Measurements from ENCODE around the gene DHRS12.

Gene DHRS12

GRCh38 chr13:51767100-51767499 is 36.9 kb downstream of the DHRS12 start:
- peaks cover 9% of the 10 kb centered on the region; the same call in 1 of the 2 replicates for H3K4me1 ChIP-seq (ENCODE audit: insufficient read depth, low read length)
- H3K9ac ChIP-seq (ENCODE audit: low read depth, low read length) = no peak overlapping the region
- no peaks in the 10 kb centered on the region for H3K27me3 ChIP-seq (ENCODE audit: insufficient read depth, low read length)
- H3K36me3 ChIP-seq (ENCODE audit: insufficient read depth, low read length) = peaks cover 25% of the 10 kb centered on the region
- no peak overlapping the region for H3K4me3 ChIP-seq (ENCODE audit: low read length)
- WGBS = 89% methylated on average over 8 of the region's 8 CpGs
- no peaks in the 10 kb centered on the region for H3K9me3 ChIP-seq (ENCODE audit: insufficient read depth, low read depth, low read length)
- no peak overlapping the region for H3K27ac ChIP-seq (ENCODE audit: low read depth, low read length)

- 92% methylated on average over 4 of the region's 4 CpGs for WGBS
- Histone ChIP-seq H3K4me3 (ENCODE audit: low read length) (no peak overlapping the region), H3K27me3 (ENCODE audit: insufficient read depth, low read length) (no peaks in the 10 kb centered on the region), H3K36me3 (ENCODE audit: insufficient read depth, low read length) (peaks cover 42% of the 10 kb centered on the region), H3K9me3 (ENCODE audit: insufficient read depth, low read depth, low read length) (no peaks in the 10 kb centered on the region), H3K4me1 (ENCODE audit: insufficient read depth, low read length) (peaks cover 7% of the 10 kb centered on the region; the same call in 1 of the 2 replicates), H3K27ac (ENCODE audit: low read depth, low read length) (no peak overlapping the region), H3K9ac (ENCODE audit: low read depth, low read length) (no peak overlapping the region)
These were observed 38.8 kb downstream of the DHRS12 start for GRCh38 chr13:51765142-51765515.

GRCh38 chr13:51764184-51765141 is 39.5 kb downstream of the DHRS12 start:
- Histone ChIP-seq H3K9ac (ENCODE audit: low read depth, low read length) (no peak overlapping the region), H3K27me3 (ENCODE audit: insufficient read depth, low read length) (no peaks in the 10 kb centered on the region), H3K27ac (ENCODE audit: low read depth, low read length) (no peak overlapping the region), H3K4me1 (ENCODE audit: insufficient read depth, low read length) (peaks cover 7% of the 10 kb centered on the region; the same call in 1 of the 2 replicates), H3K4me3 (ENCODE audit: low read length) (no peak overlapping the region), H3K36me3 (ENCODE audit: insufficient read depth, low read length) (peaks cover 48% of the 10 kb centered on the region), H3K9me3 (ENCODE audit: insufficient read depth, low read depth, low read length) (no peaks in the 10 kb centered on the region)
- 90% methylated on average over 12 of the region's 12 CpGs for WGBS

- Histone ChIP-seq H3K4me1 (ENCODE audit: insufficient read depth, low read length) (peaks cover 5% of the 10 kb centered on the region; the same call in 1 of the 2 replicates), H3K4me3 (ENCODE audit: low read length) (no peak overlapping the region), H3K27me3 (ENCODE audit: insufficient read depth, low read length) (no peaks in the 10 kb centered on the region), H3K9ac (ENCODE audit: low read depth, low read length) (no peak overlapping the region), H3K27ac (ENCODE audit: low read depth, low read length) (no peak overlapping the region), H3K9me3 (ENCODE audit: insufficient read depth, low read depth, low read length) (no peaks in the 10 kb centered on the region), H3K36me3 (ENCODE audit: insufficient read depth, low read length) (peaks cover 58% of the 10 kb centered on the region)
- 95% methylated on average over 2 of the region's 2 CpGs for WGBS
These were observed 40.5 kb downstream of the DHRS12 start for GRCh38 chr13:51763486-51763885.

- H3K27ac ChIP-seq (ENCODE audit: low read depth, low read length) = no peak overlapping the region
- peaks cover 73% of the 10 kb centered on the region for H3K36me3 ChIP-seq (ENCODE audit: insufficient read depth, low read length)
- no peak overlapping the region for H3K4me3 ChIP-seq (ENCODE audit: low read length)
- no peaks in the 10 kb centered on the region for H3K27me3 ChIP-seq (ENCODE audit: insufficient read depth, low read length)
- no peaks in the 10 kb centered on the region for H3K9me3 ChIP-seq (ENCODE audit: insufficient read depth, low read depth, low read length)
- WGBS = 96% methylated on average over 16 of the region's 16 CpGs
- no peaks in the 10 kb centered on the region for H3K4me1 ChIP-seq (ENCODE audit: insufficient read depth, low read length)
- no peak overlapping the region for H3K9ac ChIP-seq (ENCODE audit: low read depth, low read length)
These were observed 42.2 kb downstream of the DHRS12 start for GRCh38 chr13:51761643-51762350.

GRCh38 chr13:51760592-51760991 is 43.4 kb downstream of the DHRS12 start:
- WGBS = 94% methylated on average over 12 of the region's 12 CpGs
- no peaks in the 10 kb centered on the region for H3K4me1 ChIP-seq (ENCODE audit: insufficient read depth, low read length)
- H3K9me3 ChIP-seq (ENCODE audit: insufficient read depth, low read depth, low read length) = no peaks in the 10 kb centered on the region
- no peaks in the 10 kb centered on the region for H3K27me3 ChIP-seq (ENCODE audit: insufficient read depth, low read length)
- H3K4me3 ChIP-seq (ENCODE audit: low read length) = no peak overlapping the region
- H3K9ac ChIP-seq (ENCODE audit: low read depth, low read length) = no peak overlapping the region
- H3K27ac ChIP-seq (ENCODE audit: low read depth, low read length) = no peak overlapping the region
- H3K36me3 ChIP-seq (ENCODE audit: insufficient read depth, low read length) = peaks cover 74% of the 10 kb centered on the region

- Histone ChIP-seq H3K9ac (ENCODE audit: low read depth, low read length) (no peak overlapping the region), H3K36me3 (ENCODE audit: insufficient read depth, low read length) (peaks cover 82% of the 10 kb centered on the region), H3K4me3 (ENCODE audit: low read length) (no peak overlapping the region), H3K27ac (ENCODE audit: low read depth, low read length) (no peak overlapping the region), H3K27me3 (ENCODE audit: insufficient read depth, low read length) (no peaks in the 10 kb centered on the region), H3K9me3 (ENCODE audit: insufficient read depth, low read depth, low read length) (no peaks in the 10 kb centered on the region), H3K4me1 (ENCODE audit: insufficient read depth, low read length) (no peaks in the 10 kb centered on the region)
- 95% methylated on average over 5 of the region's 5 CpGs for WGBS
These were observed 44.7 kb downstream of the DHRS12 start for GRCh38 chr13:51759240-51759639.

- Histone ChIP-seq H3K4me1 (ENCODE audit: insufficient read depth, low read length) (no peaks in the 10 kb centered on the region), H3K4me3 (ENCODE audit: low read length) (no peak overlapping the region), H3K9ac (ENCODE audit: low read depth, low read length) (no peak overlapping the region), H3K9me3 (ENCODE audit: insufficient read depth, low read depth, low read length) (no peaks in the 10 kb centered on the region), H3K27ac (ENCODE audit: low read depth, low read length) (no peak overlapping the region), H3K36me3 (ENCODE audit: insufficient read depth, low read length) (peaks cover 85% of the 10 kb centered on the region), H3K27me3 (ENCODE audit: insufficient read depth, low read length) (no peaks in the 10 kb centered on the region)
- 89% methylated on average over 6 of the region's 6 CpGs for WGBS
These were observed 45.3 kb downstream of the DHRS12 start for GRCh38 chr13:51758691-51759090.

- Histone ChIP-seq H3K4me1 (ENCODE audit: insufficient read depth, low read length) (no peaks in the 10 kb centered on the region), H3K27me3 (ENCODE audit: insufficient read depth, low read length) (no peaks in the 10 kb centered on the region), H3K27ac (ENCODE audit: low read depth, low read length) (no peak overlapping the region), H3K36me3 (ENCODE audit: insufficient read depth, low read length) (peaks cover 97% of the 10 kb centered on the region), H3K9me3 (ENCODE audit: insufficient read depth, low read depth, low read length) (no peaks in the 10 kb centered on the region), H3K9ac (ENCODE audit: low read depth, low read length) (no peak overlapping the region), H3K4me3 (ENCODE audit: low read length) (no peak overlapping the region)
- WGBS = 95% methylated on average over 2 of the region's 2 CpGs
These were observed 47.3 kb downstream of the DHRS12 start for GRCh38 chr13:51756651-51757050.

- no peak overlapping the region for H3K4me3 ChIP-seq (ENCODE audit: low read length)
- H3K27me3 ChIP-seq (ENCODE audit: insufficient read depth, low read length) = no peaks in the 10 kb centered on the region
- no peak overlapping the region for H3K9ac ChIP-seq (ENCODE audit: low read depth, low read length)
- H3K9me3 ChIP-seq (ENCODE audit: insufficient read depth, low read depth, low read length) = peaks cover 31% of the 10 kb centered on the region
- WGBS = 96% methylated on average over 9 of the region's 9 CpGs
- H3K36me3 ChIP-seq (ENCODE audit: insufficient read depth, low read length) = peaks cover 69% of the 10 kb centered on the region
- H3K4me1 ChIP-seq (ENCODE audit: insufficient read depth, low read length) = no peaks in the 10 kb centered on the region
- no peak overlapping the region for H3K27ac ChIP-seq (ENCODE audit: low read depth, low read length)
These were observed 56.2 kb downstream of the DHRS12 start for GRCh38 chr13:51747438-51748434.

Data from HUES64 (cell line).